Endothelial cell of umbilical vein (primary cell): Measurements from ENCODE around the gene PPM1E.

Source experiments
- CTCF ChIP-seq, 2 donors: IDR thresholded peaks; 1 replicate in 1 of 2; 2 replicates in 1 of 2; pipeline ENCODE4 v1.5.1; 2011; ENCODE audit warnings: low read length in 2 of 2, mild to moderate bottlenecking in 2 of 2, moderate library complexity in 2 of 2, control low read depth in 1 of 2, inconsistent platforms in 1 of 2, low read depth in 1 of 2; ENCODE audit not compliant: insufficient read depth in 1 of 2; ENCODE audit errors: extremely low read depth in 1 of 2
- EZH2 ChIP-seq: IDR thresholded peaks from 2 replicates; pipeline ENCODE4 v1.6.1; 2012; ENCODE audit warnings: borderline replicate concordance, low read depth, mild to moderate bottlenecking, moderate library complexity, low read length, inconsistent platforms; ENCODE audit not compliant: severe bottlenecking
- POLR2A ChIP-seq: IDR thresholded peaks from 2 replicates; pipeline ENCODE4 v1.6.1; 2012; ENCODE audit warnings: low read depth, mild to moderate bottlenecking, control low read depth, low read length

- TF ChIP-seq CTCF (IDR thresholded peaks at IDR 0.05; ENCODE audit: extremely low read depth in 1 of 2, insufficient read depth in 1 of 2, low read depth in 1 of 2, low read length in 2 of 2) (no peak), POLR2A (no peak), EZH2 (no peak)
Measured at GRCh38 chr17:58889928-58890327, 134.3 kb downstream of the PPM1E start.
